H9 (cell line): ENCODE measurements around the gene TNK2. TPM values are rescaled to one million over a fixed set of nuclear protein-coding genes. Genes with fewer than 3 reads are reported as not detected.

Source experiments
- DNase-seq: peaks from one replicate; pipeline ENCODE4 v3.0.0-alpha.2; 2017
- H2AFZ ChIP-seq: one replicate; pipeline ENCODE4 v1.6.1; 2013; ENCODE audit warnings: mild to moderate bottlenecking, low read length, control low read depth, moderate library complexity
- H2AK5ac ChIP-seq: 2 replicates; pipeline ENCODE4 v1.6.1; 2013; ENCODE audit warnings: low read length, control low read depth, mixed read lengths; ENCODE audit not compliant: insufficient read length
- H2BK120ac ChIP-seq: one replicate; pipeline ENCODE4 v1.6.1; 2013; ENCODE audit warnings: low read depth, mild to moderate bottlenecking, low read length, control low read depth, inconsistent platforms; ENCODE audit not compliant: poor library complexity, severe bottlenecking
- H2BK12ac ChIP-seq: 2 replicates; pipeline ENCODE4 v1.6.1; 2013; ENCODE audit warnings: low read length, control low read depth, mixed read lengths, low read depth; ENCODE audit not compliant: insufficient read length
- H2BK15ac ChIP-seq: 2 replicates; pipeline ENCODE4 v1.6.1; 2013; ENCODE audit warnings: low read depth, low read length, control low read depth
- H2BK20ac ChIP-seq: one replicate; pipeline ENCODE4 v1.6.1; 2013; ENCODE audit warnings: low read depth, mild to moderate bottlenecking, low read length, control low read depth, inconsistent platforms; ENCODE audit not compliant: poor library complexity, severe bottlenecking
- H2BK5ac ChIP-seq: 2 replicates; pipeline ENCODE4 v1.6.1; 2013; ENCODE audit warnings: low read length, control low read depth, mixed read lengths; ENCODE audit not compliant: insufficient read length
- H3K14ac ChIP-seq: 2 replicates; pipeline ENCODE4 v1.6.1; 2013; ENCODE audit warnings: low read length, control low read depth; ENCODE audit not compliant: insufficient read depth
- H3K18ac ChIP-seq: 2 replicates; pipeline ENCODE4 v1.6.1; 2013; ENCODE audit warnings: low read depth, mild to moderate bottlenecking, mixed read lengths, low read length, control low read depth; ENCODE audit not compliant: insufficient read length
- H3K23ac ChIP-seq: 2 replicates; pipeline ENCODE4 v1.6.1; 2013; ENCODE audit warnings: low read length, control low read depth, mixed read lengths, low read depth; ENCODE audit not compliant: insufficient read length
- H3K23me2 ChIP-seq: 2 replicates; pipeline ENCODE4 v1.6.1; 2013; ENCODE audit warnings: low read depth, mild to moderate bottlenecking, mixed read lengths, low read length, control low read depth; ENCODE audit not compliant: insufficient read length, poor library complexity, severe bottlenecking
- H3K27ac ChIP-seq: 2 replicates; pipeline ENCODE4 v1.5.1; 2013; ENCODE audit warnings: low read length, control low read depth, mixed read lengths, low read depth; ENCODE audit not compliant: insufficient read length
- H3K27me3 ChIP-seq: 2 replicates; pipeline ENCODE4 v1.6.1; 2013; ENCODE audit warnings: low read length, control low read depth, inconsistent platforms; ENCODE audit not compliant: insufficient read depth
- H3K4ac ChIP-seq: 2 replicates; pipeline ENCODE4 v1.6.1; 2013; ENCODE audit warnings: low read depth, mild to moderate bottlenecking, control low read depth, inconsistent platforms, low read length, moderate library complexity
- H3K4me1 ChIP-seq: 2 replicates; pipeline ENCODE4 v1.6.1; 2013; ENCODE audit warnings: low read length, control low read depth, inconsistent platforms; ENCODE audit not compliant: insufficient read depth
- H3K4me2 ChIP-seq: 2 replicates; pipeline ENCODE4 v1.6.1; 2013; ENCODE audit warnings: low read length, control low read depth, mixed read lengths; ENCODE audit not compliant: insufficient read length, insufficient read depth
- H3K56ac ChIP-seq: 2 replicates; pipeline ENCODE4 v1.6.1; 2013; ENCODE audit warnings: low read depth, mild to moderate bottlenecking, mixed read lengths, low read length, control low read depth; ENCODE audit not compliant: insufficient read length
- H3K79me1 ChIP-seq: 2 replicates; pipeline ENCODE4 v1.6.1; 2013; ENCODE audit warnings: low read depth, mild to moderate bottlenecking, moderate library complexity, low read length, control low read depth, inconsistent platforms; ENCODE audit not compliant: insufficient read depth, poor library complexity, severe bottlenecking
- H3K79me2 ChIP-seq: 2 replicates; pipeline ENCODE4 v1.6.1; 2013; ENCODE audit warnings: low read length, control low read depth, inconsistent platforms; ENCODE audit not compliant: insufficient read depth
- H3K9ac ChIP-seq: 2 replicates; pipeline ENCODE4 v1.6.1; 2013; ENCODE audit warnings: low read length, control low read depth, mixed read lengths; ENCODE audit not compliant: insufficient read length; ENCODE audit errors: extremely low read depth
- H3K9me3 ChIP-seq: one replicate; pipeline ENCODE4 v1.6.1; 2013; ENCODE audit warnings: low read depth, low read length, inconsistent platforms; ENCODE audit not compliant: control insufficient read depth
- H3T11ph ChIP-seq: one replicate; pipeline ENCODE4 v1.6.1; 2013; ENCODE audit warnings: mild to moderate bottlenecking, low read length, control low read depth, inconsistent platforms
- H4K20me1 ChIP-seq: one replicate; pipeline ENCODE4 v1.6.1; 2013; ENCODE audit not compliant: control insufficient read depth, insufficient read length, insufficient read depth
- H4K5ac ChIP-seq: 2 replicates; pipeline ENCODE4 v1.6.1; 2013; ENCODE audit warnings: low read depth, mild to moderate bottlenecking, mixed read lengths, low read length, control low read depth; ENCODE audit not compliant: insufficient read length
- H4K8ac ChIP-seq: replicated peaks from 2 replicates; pipeline ENCODE4 v1.6.1; 2013; ENCODE audit warnings: low read length, control low read depth, mixed read lengths, low read depth; ENCODE audit not compliant: insufficient read length
- H4K91ac ChIP-seq: 2 replicates; pipeline ENCODE4 v1.6.1; 2013; ENCODE audit warnings: low read depth, mild to moderate bottlenecking, moderate library complexity, mixed read lengths, low read length, control low read depth; ENCODE audit not compliant: insufficient read length
- H3K27ac Mint-ChIP-seq, 3 experiments: 2 replicates in 2 of 3; 3 replicates in 1 of 3; pipeline ENCODE4 v1.8.0; 2020 to 2021; ENCODE audit warnings: mixed read lengths in 3 of 3, mild to moderate bottlenecking in 1 of 3, moderate library complexity in 1 of 3
- H3K27me3 Mint-ChIP-seq: 2 replicates; pipeline ENCODE4 v1.8.0; 2021; ENCODE audit warnings: low read depth, mild to moderate bottlenecking, moderate library complexity, mixed read lengths
- H3K36me3 Mint-ChIP-seq, 3 experiments: 2 replicates in 2 of 3; 3 replicates in 1 of 3; pipeline ENCODE4 v1.8.0; 2020 to 2021; ENCODE audit warnings: low read depth in 3 of 3, mixed read lengths in 3 of 3; ENCODE audit not compliant: insufficient read depth in 1 of 3
- H3K4me1 Mint-ChIP-seq, 2 experiments: 2 replicates each; pipeline ENCODE4 v1.8.0; 2020; ENCODE audit warnings: mixed read lengths in 2 of 2
- H3K4me3 Mint-ChIP-seq, 2 experiments: 2 replicates in 1 of 2; 3 replicates in 1 of 2; pipeline ENCODE4 v1.8.0; 2020 to 2021; ENCODE audit warnings: mild to moderate bottlenecking in 2 of 2, mixed read lengths in 2 of 2, moderate library complexity in 1 of 2
- H3K9me3 Mint-ChIP-seq, 2 experiments: 2 replicates in 1 of 2; 3 replicates in 1 of 2; pipeline ENCODE4 v1.8.0; 2020; ENCODE audit warnings: mild to moderate bottlenecking in 2 of 2, mixed read lengths in 2 of 2, moderate library complexity in 1 of 2
- CTCF ChIP-seq: fragments of 200-600 bp; sonication (generic); conservative IDR thresholded peaks from 3 replicates; pipeline ENCODE4 v1.8.0; 2021; ENCODE audit warnings: antibody characterized with exemption, mild to moderate bottlenecking
- WGBS: extraction: QIAGEN DNeasy Blood & Tissue Kit; methylation state at CpG from one replicate; pipeline ENCODE4 v1.1.7; 2013; ENCODE audit warnings: missing lambda C conversion rate, low lambda C conversion rate, mixed read lengths; ENCODE audit not compliant: insufficient read length; ENCODE audit errors: extremely low coverage; 5-methylcytosine and 5-hydroxymethylcytosine counted together
- total RNA-seq: library from RNA; stranded (reverse); gene quantifications from 2 replicates; pipeline ENCODE4 v1.2.1, GENCODE V29; 2021

The TNK2 gene
- total RNA-seq, 1 experiment from 2014 or later: 34.5 TPM

GRCh38 chr3:195916991-195917390, 8.6 kb upstream of the TNK2 start:
- H4K5ac ChIP-seq: no peak overlapping the region
- H3K14ac ChIP-seq: no peak overlapping the region
- no peak overlapping the region for H4K8ac ChIP-seq
- H4K20me1 ChIP-seq: no peaks in the 10 kb centered on the region
- no peaks in the 10 kb centered on the region for H3K27me3 ChIP-seq
- no CpG with 5 or more reads among the region's 9 CpGs for WGBS
- no peak overlapping the region for H2BK15ac ChIP-seq
- H2BK20ac ChIP-seq: no peak overlapping the region
- no peak overlapping the region for H3K18ac ChIP-seq
- H4K91ac ChIP-seq: no peak overlapping the region
- Mint-ChIP-seq H3K27ac (no peak overlapping the region), H3K4me1 (peaks cover 20 to 26% of the 10 kb centered on the region in 2 experiments), H3K36me3 (no peaks in the 10 kb centered on the region; a peak in 1 of 7 replicates), H3K4me3 (no peak overlapping the region), H3K27me3 (peaks cover 42% of the 10 kb centered on the region), H3K9me3 (no peaks in the 10 kb centered on the region; a peak in 1 of 5 replicates)
- H2BK120ac ChIP-seq: no peak overlapping the region
- no peak overlapping the region for H2AFZ ChIP-seq
- H2BK12ac ChIP-seq: no peak overlapping the region
- no peak for TF ChIP-seq CTCF
- no peaks in the 10 kb centered on the region; the same call in 1 of the 2 replicates for H3K4me1 ChIP-seq
- no peak overlapping the region for H3K4ac ChIP-seq
- H3K23ac ChIP-seq: no peak overlapping the region
- H3K79me2 ChIP-seq: no peaks in the 10 kb centered on the region
- no peak overlapping the region for H3K9ac ChIP-seq
- no peaks in the 10 kb centered on the region for H3K79me1 ChIP-seq
- no peak overlapping the region for H2AK5ac ChIP-seq
- no peak overlapping the region for H3K56ac ChIP-seq
- no peak overlapping the region for H2BK5ac ChIP-seq
- H3K9me3 ChIP-seq: no peaks in the 10 kb centered on the region
- no peaks in the 10 kb centered on the region for H3K23me2 ChIP-seq
- H3K4me2 ChIP-seq: no peak overlapping the region
- H3K27ac ChIP-seq: no peak overlapping the region
- no peak for DNase-seq
- H3T11ph ChIP-seq: no peak overlapping the region
